NCI-H1436 treated with DMSO at 0.1 percent for 48 hours (cell line): ENCODE measurements around the gene WTIP.
"Not testable (repeated sequence)": the region's sequence is repeated elsewhere in the genome, so short reads cannot be mapped to it uniquely, and the experiment has no call there.

ENCODE experiments used
- DNase-seq: peaks from one replicate; lab custom pipeline; 2025; lab: John Stamatoyannopoulos, UW

Gene WTIP

GRCh38 chr19:34503531-34504272, 22.1 kb downstream of the WTIP start:
- no peak for DNase-seq

DNA sequence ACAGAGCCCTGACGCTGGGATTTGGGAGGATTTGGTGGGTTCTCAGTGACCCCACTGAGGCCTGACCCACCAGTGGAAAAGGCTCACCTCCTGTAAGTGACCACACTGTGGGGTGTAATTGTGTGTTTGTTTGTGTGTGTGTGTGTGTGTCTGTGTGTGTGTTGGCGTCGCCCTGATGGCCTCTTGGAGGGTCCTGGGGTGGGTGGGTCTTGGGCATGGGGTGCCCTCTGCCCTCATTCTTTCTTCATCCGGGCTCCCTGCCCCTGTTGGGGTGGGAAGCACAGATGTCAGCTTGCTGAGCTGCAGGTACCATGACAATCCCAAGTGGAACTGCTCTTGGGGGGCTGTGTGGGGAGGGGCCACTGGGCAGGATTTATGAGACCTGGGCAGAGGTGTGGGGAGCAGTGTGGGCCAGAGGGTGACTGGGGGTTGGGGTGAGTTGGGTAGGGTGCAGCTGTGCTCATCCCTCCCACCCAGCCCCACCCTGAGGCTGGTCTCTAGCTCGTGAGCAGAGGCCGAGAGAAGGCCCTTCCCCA, 22.8 kb downstream of the WTIP start:
- no peak for DNase-seq

DNA sequence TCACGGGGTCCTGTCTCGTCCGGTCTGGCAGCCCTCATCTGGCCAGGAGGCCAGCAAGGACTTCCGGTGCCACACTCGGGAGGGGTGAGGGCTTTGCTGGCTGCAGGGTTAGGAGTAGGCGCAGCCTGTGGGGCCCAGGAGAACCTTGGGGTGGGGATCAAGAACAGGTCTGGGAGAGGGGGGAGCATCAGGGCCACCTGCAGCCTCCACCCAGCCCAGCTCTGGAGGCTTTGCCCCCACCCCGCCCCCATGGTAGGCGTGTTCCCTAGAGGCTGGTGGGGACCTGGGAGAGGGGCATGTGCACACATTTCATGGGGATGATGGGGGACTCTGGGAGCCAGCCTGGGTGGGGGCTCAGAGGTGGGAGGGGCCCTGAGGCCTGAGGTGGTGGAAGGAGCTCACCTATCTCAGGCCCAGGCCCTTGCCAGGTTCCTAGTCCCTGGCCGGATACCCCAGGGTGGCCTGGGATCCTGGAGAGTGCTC, 23.3 kb downstream of the WTIP start:
- DNase-seq, result no peak

GRCh38 chr19:34505321-34506025, 23.9 kb downstream of the WTIP start:
- DNase-seq, result no peak

DNA sequence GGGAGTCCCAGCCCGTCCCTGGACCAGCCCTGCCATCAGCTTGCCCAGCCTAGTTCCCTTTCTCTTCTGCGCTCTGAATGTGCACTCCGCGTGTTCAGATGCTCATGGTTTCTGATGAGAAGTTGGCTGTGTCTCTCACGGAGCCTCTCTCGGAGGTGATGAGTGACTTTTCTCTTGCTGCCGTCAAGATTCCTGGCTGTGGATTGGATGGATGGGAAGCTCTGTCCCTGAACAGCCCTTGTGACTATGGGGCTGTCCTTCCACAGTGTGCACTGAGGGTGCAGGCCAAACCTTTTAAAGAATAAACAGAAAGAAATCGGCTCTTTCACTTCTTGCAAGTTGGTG, 24.4 kb downstream of the WTIP start:
- DNase-seq, result no peak

GRCh38 chr19:34507414-34508067, 26.0 kb downstream of the WTIP start:
- DNase-seq, result no peak

DNA sequence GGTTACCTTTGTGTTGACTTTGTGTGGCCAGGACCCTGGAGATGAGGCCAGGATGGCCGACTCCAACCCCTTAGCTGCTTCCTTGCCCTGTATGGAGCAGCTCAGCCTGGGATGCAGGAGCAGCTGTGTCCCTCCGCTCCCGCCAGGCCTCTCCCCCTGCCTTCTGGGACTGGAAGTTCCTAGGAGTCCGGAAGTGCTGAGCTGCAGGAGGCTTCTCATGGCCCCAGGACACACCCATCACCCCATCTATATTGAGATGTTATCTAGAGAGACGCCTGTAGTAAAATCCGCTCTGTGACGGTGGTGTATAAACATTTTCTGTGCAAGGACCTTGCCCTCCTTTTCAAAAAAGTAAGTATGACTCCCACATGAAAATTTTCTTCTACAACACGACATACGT, 27.0 kb downstream of the WTIP start:
- DNase-seq, result no peak

GRCh38 chr19:34510904-34511303, 29.3 kb downstream of the WTIP start:
- DNase-seq, result not testable (repeated sequence)

GRCh38 chr19:34512254-34512822, 30.8 kb downstream of the WTIP start:
- DNase-seq, result no peak

DNA sequence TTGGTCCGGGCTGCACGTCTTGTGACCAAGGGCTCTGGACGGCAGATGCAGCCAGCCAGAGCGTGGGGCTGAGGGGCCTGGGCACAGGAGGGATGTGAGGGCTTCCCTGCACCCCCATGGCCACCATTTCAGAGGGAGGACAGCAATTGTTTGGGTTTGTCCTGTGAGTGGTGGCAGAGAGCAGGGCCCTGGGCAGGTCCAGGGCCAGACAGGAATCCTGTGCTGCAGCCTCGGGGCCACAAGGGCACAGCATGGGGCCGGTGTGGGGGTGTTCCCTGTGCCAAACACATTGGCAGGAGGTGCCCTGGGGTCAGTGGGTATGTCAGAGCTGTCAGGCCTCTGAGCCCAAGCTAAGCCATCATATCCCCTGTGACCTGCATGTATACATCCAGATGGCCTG, 32.2 kb downstream of the WTIP start:
- DNase-seq, result no peak

DNA sequence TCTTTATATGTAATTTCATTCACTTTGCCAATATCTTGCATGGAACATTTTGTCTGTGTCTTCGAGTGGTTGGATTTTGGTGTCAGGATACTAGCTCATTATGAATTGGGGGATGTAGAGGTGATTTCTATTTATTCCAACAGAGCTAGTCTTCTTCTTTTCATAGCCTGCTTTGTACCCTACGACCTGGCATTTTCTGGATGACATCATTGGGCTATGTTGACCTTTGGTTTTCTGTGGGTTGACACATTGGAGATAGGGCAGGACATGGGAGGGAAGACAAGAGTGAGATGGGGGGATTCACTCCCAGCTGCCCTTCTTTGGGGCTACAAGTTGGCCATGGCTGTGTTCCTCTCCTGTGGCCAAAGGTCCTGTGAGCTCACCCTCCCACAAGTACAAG, 38.0 kb downstream of the WTIP start:
- no peak for DNase-seq

GRCh38 chr19:34523408-34523807, 41.9 kb downstream of the WTIP start:
- no peak for DNase-seq

- DNase-seq, result no peak
Observed at GRCh38 chr19:34525001-34525400, 43.4 kb downstream of the WTIP start.

DNA sequence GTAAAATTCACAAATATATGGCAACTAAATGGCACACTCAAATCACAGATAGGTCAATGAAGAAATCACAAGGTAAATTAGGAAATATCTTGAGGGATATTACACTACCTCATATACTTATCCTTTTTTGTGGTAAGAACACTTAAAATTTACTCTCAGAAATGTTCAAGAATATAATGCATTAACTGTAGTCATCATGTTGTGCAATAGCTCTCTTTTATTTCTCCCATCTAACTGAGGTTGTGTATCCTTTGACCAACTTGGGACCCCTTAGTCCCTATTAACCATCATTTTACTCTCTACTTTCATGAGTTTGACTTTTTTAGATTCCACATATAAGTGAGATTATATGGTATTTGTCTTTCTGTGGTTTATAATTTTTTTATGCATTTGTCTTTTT, 52.6 kb downstream of the WTIP start:
- DNase-seq, result no peak

DNA sequence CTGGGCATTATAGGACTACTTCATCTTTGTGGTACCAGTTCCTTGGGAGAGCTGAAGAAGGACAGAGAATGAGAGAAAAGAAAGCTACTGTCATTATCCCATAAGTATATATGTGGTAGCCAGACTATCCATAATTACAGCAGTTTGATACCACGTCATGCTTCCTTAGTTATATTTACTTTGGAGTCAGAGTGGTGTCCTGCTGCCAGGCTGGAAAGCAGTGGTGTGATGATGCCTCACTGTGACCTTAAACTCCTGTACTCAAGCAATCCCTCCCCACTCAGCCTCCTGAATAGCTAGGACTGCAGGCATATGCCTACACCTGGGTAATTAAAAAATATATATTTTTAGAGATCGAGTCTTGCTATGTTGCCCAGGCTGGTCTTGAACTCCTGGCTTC, 57.8 kb downstream of the WTIP start:
- no peak for DNase-seq

DNA sequence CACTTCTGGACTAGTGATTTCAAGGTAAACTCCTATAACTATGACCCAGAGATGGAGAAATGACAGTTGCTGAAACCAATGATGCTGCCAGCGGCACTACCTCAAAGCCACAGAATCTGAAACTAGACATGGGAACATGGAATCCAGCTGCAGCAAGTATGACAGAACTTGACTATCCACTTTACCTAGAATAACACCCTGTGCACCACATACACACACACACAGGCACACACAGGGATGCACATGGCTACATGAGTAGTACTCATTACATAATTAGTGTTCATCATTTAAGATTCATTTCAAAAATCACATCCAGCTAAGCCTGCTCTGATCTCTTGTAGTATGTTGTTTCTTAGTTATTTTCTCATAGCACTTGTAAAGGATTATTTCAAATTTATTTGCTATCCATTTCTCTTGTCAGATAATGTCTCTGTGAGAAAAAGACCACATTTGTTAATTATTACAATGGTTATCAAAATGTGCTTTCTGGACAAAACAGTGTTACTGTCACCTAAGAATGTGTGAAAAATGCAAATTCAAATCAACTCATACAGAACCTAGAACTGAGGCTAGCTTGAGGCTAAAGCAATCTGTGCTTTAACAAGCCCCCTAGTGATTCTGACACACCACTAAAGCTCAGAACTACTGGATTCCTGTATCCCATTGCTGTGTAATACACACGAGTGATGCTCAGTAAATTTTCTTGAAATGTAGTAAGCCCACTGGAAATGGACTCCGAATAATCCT, 59.4 kb downstream of the WTIP start:
- DNase-seq, result no peak

DNA sequence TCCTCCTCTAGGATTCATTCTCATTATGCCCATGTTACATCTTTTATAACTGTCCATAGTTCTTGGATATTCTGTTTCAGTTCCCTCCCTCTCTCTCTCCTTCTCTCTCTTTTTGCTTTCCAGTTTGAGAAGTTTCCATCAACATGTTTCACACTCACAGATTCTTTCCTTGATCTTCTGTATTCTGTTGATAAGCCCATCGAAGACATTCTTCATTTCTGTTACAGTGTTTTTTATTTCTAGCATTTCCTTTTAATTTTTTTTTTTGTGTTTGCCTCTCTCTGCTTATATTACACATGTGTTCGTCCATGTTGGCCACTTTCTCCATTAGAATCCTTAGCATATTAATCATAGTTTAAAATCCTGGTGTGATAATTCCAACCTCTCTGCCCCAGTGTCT, 68.3 kb downstream of the WTIP start:
- DNase-seq, result no peak

- DNase-seq, result no peak
Observed at GRCh38 chr19:34555447-34555846, 73.9 kb downstream of the WTIP start.

GRCh38 chr19:34556488-34556887, 74.9 kb downstream of the WTIP start:
- no peak for DNase-seq

DNA sequence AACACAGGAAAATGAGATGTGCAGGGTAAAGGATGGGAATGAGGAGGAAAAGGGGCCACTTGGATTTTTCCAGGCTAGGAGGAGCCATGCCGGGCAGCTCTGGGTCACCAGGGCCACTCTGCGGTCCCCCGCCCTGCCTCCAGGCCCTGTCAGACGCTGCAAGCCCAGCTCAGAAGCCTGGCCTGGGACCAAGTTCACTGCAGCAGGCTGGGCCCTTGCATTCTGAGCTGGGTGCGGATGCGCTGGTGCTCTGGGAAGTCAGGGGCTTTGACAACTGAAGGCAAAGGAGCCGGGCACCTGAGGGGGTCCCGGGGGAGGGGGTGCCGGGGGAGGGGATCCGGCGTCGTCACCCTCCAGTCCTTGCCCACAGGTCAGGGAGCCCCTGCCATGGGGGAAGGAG, 77.5 kb downstream of the WTIP start:
- no peak for DNase-seq

DNA sequence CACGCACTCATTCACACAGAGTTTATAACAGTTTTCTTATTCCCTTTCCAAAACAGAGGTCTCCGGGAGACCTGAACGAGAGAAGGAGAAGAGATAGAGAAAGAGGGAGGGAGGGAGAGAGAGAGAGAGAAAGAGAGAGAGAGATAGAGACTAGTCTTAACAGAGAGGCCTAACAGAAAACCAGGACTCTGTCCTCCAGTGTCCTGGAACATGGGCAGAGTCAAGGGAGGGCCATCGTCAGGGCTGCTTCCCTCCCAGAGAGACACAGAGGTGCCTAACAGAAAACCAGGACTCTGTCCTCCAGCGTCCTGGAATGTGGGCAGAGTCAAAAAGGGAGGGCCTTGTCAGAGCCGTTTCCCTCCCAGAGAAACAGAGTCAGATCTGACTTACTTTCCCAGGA, 78.7 kb downstream of the WTIP start:
- DNase-seq, result no peak
